Aorta (tissue), 5 donors: ENCODE results near the gene NFE2L1. TPM values are rescaled to one million over a fixed set of nuclear protein-coding genes. Genes with fewer than 3 reads are reported as not detected.

Experiments used
- ATAC-seq: fragments of 200-7000 bp; cut with Tn5 transposase; one replicate; pipeline ENCODE4 v1.9.1; 2022; ENCODE audit warnings: moderate library complexity; ENCODE audit not compliant: low FRiP score
- DNase-seq, 2 donors: peaks; one replicate each; pipeline ENCODE4 v3.0.0-alpha.2; 2020
- H3K27ac ChIP-seq, 2 donors: one replicate each; pipeline ENCODE4 v1.5.1; 2013; ENCODE audit warnings: low read length in 2 of 2, mild to moderate bottlenecking in 2 of 2, moderate library complexity in 2 of 2, control low read depth in 1 of 2, inconsistent platforms in 1 of 2, low read depth in 1 of 2
- H3K27me3 ChIP-seq, 2 donors: one replicate each; pipeline ENCODE4 v1.6.1; 2013; ENCODE audit warnings: control low read depth in 1 of 2, low read length in 1 of 2, mild to moderate bottlenecking in 1 of 2, moderate library complexity in 1 of 2; ENCODE audit not compliant: insufficient read depth in 2 of 2, control insufficient read depth in 1 of 2
- H3K36me3 ChIP-seq, 2 donors: one replicate each; pipeline ENCODE4 v1.6.1; 2013; ENCODE audit warnings: control low read depth in 1 of 2, low read length in 1 of 2, mild to moderate bottlenecking in 1 of 2; ENCODE audit not compliant: insufficient read depth in 2 of 2, control insufficient read depth in 1 of 2
- H3K4me1 ChIP-seq, 2 donors: one replicate each; pipeline ENCODE4 v1.6.1; 2013; ENCODE audit warnings: low read length in 2 of 2, control low read depth in 1 of 2, mild to moderate bottlenecking in 1 of 2, moderate library complexity in 1 of 2; ENCODE audit not compliant: insufficient read depth in 2 of 2, control insufficient read depth in 1 of 2
- H3K4me3 ChIP-seq, 2 donors: one replicate each; pipeline ENCODE4 v1.5.1; 2013; ENCODE audit warnings: low read length in 2 of 2, control low read depth in 1 of 2, mild to moderate bottlenecking in 1 of 2
- H3K9me3 ChIP-seq: one replicate; pipeline ENCODE4 v1.6.1; 2013; ENCODE audit warnings: mild to moderate bottlenecking, low read length; ENCODE audit not compliant: control insufficient read depth
- WGBS, 2 donors: extraction: QIAGEN DNeasy Blood & Tissue Kit; methylation state at CpG; one replicate each; pipeline ENCODE4 v1.1.7; 2013; 5-methylcytosine and 5-hydroxymethylcytosine counted together
- intact Hi-C, 2 donors: fragments of 100-400 bp; cut with DNase I; formaldehyde crosslinking; loops; one replicate each; pipeline versions ENCODE4 v1.14.2 to v1.15.0; 2022
- microRNA-seq, 2 donors: library from miRNA; unstranded; fragments of <30 nt; microRNA quantifications; one replicate each; pipeline ENCODE4 v1.2.0, GENCODE V29; 2020
- polyA plus RNA-seq, 2 donors: library from polyadenylated mRNA; stranded (reverse); fragments of 200-250 nt; gene quantifications; one replicate each; pipeline ENCODE4 v1.2.3, GENCODE V29; 2013
- total RNA-seq, 2 donors: library from RNA; stranded (reverse); fragmentation: NEBNext Ultra II Directional; extraction: Animal tissue kit (Norgen Biotek cat#: 25700); gene quantifications; one replicate each; pipeline ENCODE4 v1.2.1, GENCODE V29; 2021
- donor health status: healthy with polysubstance abuse.
- donor health status: Bipolar disorder and iron deficiency.
- donor health status: DM: no; HTN: no; CAD: no.
- donor health status: DM: no; HTN: no; CAD: no.
- donor health status: DM: yes; HTN: yes; CAD: no.

Gene NFE2L1
- total and polyA plus RNA-seq, 4 donors, result 80.6 to 250 (median 122) TPM

DNA sequence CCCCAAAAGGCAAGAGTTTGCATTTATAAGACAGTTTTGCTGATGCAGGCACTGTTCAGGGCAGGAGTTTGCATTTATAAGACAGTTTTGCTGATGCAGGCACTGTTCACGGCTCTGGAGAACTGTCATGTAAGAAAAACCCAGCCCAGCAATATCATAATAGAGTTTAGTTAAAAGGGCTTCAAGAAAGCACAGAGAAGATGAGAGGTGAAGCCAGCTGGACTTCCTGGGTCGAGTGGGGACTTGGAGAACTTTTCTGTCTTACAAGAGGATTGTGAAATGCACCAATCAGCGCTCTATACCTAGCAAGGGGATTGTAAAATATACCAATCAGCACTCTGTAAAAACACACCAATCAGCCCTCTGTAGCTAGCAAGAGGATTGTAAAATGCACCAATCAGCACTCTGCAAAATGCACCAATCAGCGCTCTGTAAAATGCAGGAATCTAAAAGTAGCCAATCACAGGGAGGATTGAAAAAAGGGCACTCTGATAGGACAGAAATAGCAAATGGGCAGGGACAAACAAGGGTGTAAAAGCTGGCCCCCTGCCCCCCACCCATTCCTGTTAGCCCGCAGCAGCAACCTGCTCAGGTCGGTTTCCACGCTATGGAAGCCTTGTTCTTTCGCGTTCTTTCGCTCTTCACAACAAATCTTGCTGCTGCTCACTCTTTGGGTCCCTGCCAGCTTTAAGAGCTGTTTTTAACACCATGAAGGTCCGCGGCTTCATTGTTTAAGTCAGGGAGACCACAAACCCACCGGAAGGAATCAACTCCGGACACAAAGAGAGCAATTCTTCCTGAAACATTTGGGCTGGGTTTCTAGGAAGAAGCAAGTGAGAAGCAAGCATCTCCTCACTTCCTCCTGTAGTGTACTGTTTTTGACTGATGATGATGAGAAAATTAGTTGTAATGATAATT, 54.9 kb downstream of the NFE2L1 start:
- Histone ChIP-seq H3K36me3 (no peaks in the 10 kb centered on the region), H3K27ac (no peak overlapping the region), H3K4me1 (no peaks in the 10 kb centered on the region), H3K27me3 (no peaks in the 10 kb centered on the region), H3K9me3 (no peaks in the 10 kb centered on the region), H3K4me3 (no peak overlapping the region)
- no peak for ATAC-seq
- WGBS, 2 donors, result 81 to 87% methylated on average over 14 of the region's 14 CpGs
- DNase-seq, result no peak
- intact Hi-C loops, result no loop called here

DNA sequence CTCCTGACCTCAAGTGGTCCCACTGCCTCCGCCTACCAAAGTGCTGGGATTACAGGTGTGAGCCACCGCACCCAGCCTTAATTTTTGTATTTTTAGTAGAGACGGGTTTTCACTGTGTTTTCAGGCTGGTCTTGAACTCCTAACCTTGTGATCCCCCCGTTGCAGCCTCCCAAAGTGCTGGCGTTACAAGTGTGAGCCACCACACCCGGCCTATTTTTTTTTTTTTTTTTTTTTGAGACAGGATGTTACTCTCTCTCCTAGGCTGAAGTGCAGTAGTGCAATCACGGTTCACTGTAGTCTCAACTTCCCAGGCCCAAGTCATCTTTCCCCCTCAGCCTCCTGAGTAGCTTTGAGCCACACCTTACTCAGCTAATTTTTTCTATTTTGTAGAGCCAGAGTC, 56.3 kb downstream of the NFE2L1 start:
- intact Hi-C loops, result no loop called here
- whole genome bisulfite sequencing, 2 donors, result 94% methylated on average over 6 to 7 of the region's 7 CpGs
- ATAC-seq (no peak), DNase-seq (no peak)
- H3K27me3 ChIP-seq, result no peaks in the 10 kb centered on the region
- H3K27ac ChIP-seq, result no peak overlapping the region
- no peaks in the 10 kb centered on the region for H3K36me3 ChIP-seq
- H3K9me3 ChIP-seq, result no peaks in the 10 kb centered on the region
- no peaks in the 10 kb centered on the region for H3K4me1 ChIP-seq
- no peak overlapping the region for H3K4me3 ChIP-seq

DNA sequence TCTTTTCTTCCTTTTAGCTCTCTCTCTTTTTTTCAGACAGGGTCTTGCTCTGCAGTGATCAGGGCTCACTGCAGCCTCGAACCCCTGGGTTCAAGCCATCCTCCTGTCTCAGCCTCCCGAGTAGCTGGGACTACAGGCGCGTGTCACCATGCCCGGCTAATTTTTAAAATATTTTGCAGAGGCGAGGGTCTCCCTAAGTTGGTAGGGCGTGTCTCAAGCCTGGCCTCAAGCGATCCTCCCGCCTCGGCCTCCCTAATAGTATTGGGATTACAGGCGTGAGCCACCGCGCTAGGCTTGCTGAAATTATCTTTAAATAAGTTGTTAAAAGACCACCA, 58.6 kb downstream of the NFE2L1 start:
- Histone ChIP-seq H3K9me3 (no peaks in the 10 kb centered on the region), H3K36me3 (no peaks in the 10 kb centered on the region), H3K27me3 (no peaks in the 10 kb centered on the region), H3K4me1 (no peaks in the 10 kb centered on the region), H3K27ac (peak overlapping the region in 1 of 2 donors; percentile 53), H3K4me3 (peak overlapping the region; percentile 30 to 47)
- intact Hi-C loops, result no loop called here
- no peak for DNase-seq
- no peak for ATAC-seq
- 34 to 41% methylated on average over 13 of the region's 13 CpGs for WGBS, 2 donors

DNA sequence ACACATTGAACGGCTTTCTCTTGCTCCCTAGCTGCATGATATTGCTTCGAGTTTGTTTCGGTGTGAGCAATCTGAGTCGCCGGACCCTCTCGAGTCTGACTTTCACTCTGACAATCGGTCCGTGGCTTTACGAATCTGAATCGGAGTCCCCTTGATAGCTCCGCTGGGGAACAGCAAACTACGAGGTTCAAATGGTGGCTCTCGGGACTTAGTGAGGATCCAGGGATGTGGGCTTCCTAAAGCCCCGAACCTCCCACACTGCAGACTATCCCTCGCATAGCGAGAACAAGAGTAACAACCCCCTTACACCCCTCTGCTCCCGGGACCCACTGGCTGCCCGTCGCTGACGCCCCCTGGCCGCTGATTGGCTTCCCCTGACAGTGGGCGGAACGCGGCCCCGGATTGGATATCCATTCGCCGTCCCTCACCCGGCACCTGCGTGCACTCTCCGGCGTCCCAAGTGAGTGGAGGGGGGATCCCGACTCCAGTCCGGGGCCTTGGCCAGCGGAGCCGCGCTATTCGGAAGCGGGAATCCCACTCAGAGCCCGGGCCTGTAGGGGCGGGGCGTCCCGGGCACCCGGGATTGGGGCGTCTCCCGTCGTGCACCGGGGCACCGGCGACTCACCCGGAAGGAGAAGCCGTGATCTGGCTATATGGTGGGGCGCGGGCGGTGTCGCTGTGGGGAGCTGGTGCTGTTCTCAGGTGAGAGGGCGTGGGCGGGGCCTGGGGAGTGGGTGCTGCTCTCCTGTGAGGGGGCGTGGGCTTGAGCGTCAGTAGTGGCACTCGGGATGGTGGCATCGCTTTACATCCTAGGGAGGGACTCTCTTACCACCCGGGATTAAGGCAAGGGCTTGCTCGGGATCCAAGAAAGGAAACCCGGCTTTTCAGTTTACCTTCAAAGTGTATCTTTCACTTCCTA, 59.2 kb downstream of the NFE2L1 start, which contains the start of gene SNX11:
Gene SNX11 (plus strand): TSS at position 630 of the 919 bp plus-strand sequence. CDS start 4,278 bp downstream, outside the sequence.
- H3K27ac ChIP-seq, result peak within 1 kb of the TSS in 1 of 2 donors; percentile 75
- DNase-seq, result peak; percentile 93 to 95
- WGBS, 2 donors, result 0 to 1% methylated on average over 64 of the region's 64 CpGs
- H3K4me1 ChIP-seq, result no peaks in the 10 kb centered on the region
- no peaks in the 10 kb centered on the region for H3K36me3 ChIP-seq
- peak within 1 kb of the TSS; percentile 30 to 47 for H3K4me3 ChIP-seq
- no peaks in the 10 kb centered on the region for H3K9me3 ChIP-seq
- peak; percentile 95 for ATAC-seq
- intact Hi-C loops, result no loop called here
- H3K27me3 ChIP-seq, result no peaks in the 10 kb centered on the region

DNA sequence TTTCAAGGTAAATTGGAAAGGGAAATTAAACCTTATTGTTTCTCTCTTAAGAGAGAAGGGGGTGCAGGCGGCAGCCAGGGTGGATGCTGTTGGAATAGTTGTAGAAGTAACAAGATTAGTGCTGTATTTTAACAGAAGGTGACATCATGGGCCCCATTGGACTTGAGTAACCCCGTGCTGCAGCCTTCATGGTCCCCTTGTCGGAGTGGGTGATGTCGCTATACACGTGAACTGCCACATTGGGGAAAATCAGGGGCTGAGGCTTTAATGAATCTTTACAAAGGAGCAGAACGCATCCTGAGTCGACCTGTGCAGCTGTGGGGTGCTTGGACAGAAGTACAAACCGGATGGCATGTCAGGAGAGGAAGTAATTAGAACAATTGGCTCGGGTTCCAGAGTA, 62.6 kb downstream of the NFE2L1 start:
- no peaks in the 10 kb centered on the region for H3K27me3 ChIP-seq
- DNase-seq, result no peak
- 81 to 88% methylated on average over 9 of the region's 9 CpGs for WGBS, 2 donors
- H3K9me3 ChIP-seq, result no peaks in the 10 kb centered on the region
- ATAC-seq, result no peak
- H3K27ac ChIP-seq, result no peak overlapping the region
- intact Hi-C loops, result no loop called here
- no peak overlapping the region for H3K4me3 ChIP-seq
- H3K4me1 ChIP-seq, result no peaks in the 10 kb centered on the region
- H3K36me3 ChIP-seq, result no peaks in the 10 kb centered on the region

Small RNA genes within 50 kb of the gene (microRNA-seq; reads per million reads assigned to microRNA genes)
- gene MIR152, result 1,789 to 2,274 reads per million in 2 donors

Other genes starting within 250 kb of the NFE2L1 start
- gene OSBPL7, start 226.6 kb upstream of the NFE2L1 start, total RNA-seq, result 10 to 100 TPM; 10.7 to 21.1 TPM
- gene OSBPL7, start 226.6 kb upstream of the NFE2L1 start, polyA plus RNA-seq, result 10 to 100 TPM in 1 of 2 donors, 1 to 10 TPM in 1; 8.9 to 20.1 TPM
- 10 to 100 TPM; 21.6 to 28.6 TPM for gene MRPL10, start 216.8 kb upstream of the NFE2L1 start, total RNA-seq
- 10 to 100 TPM; 34.4 to 42.2 TPM for gene MRPL10, start 216.8 kb upstream of the NFE2L1 start, polyA plus RNA-seq
- under 1 TPM in 1 of 2 donors, not detected in 1; 0.51 TPM for gene LRRC46, start 216.7 kb upstream of the NFE2L1 start, total RNA-seq
- under 1 TPM in 1 of 2 donors, not detected in 1; 0.87 TPM for gene LRRC46, start 216.7 kb upstream of the NFE2L1 start, polyA plus RNA-seq
- gene SCRN2, start 207.1 kb upstream of the NFE2L1 start, total RNA-seq, result 10 to 100 TPM; 19.3 to 37.6 TPM
- 10 to 100 TPM; 21.2 to 64.1 TPM for gene SCRN2, start 207.1 kb upstream of the NFE2L1 start, polyA plus RNA-seq
- under 1 TPM; 0.78 to 0.81 TPM for gene SP6, start 197.2 kb upstream of the NFE2L1 start, total RNA-seq
- gene SP6, start 197.2 kb upstream of the NFE2L1 start, polyA plus RNA-seq, result under 1 TPM in 1 of 2 donors, not detected in 1; 0.25 TPM
- gene SP2, start 152.1 kb upstream of the NFE2L1 start, total RNA-seq, result 10 to 100 TPM; 14.3 to 18.0 TPM
- 10 to 100 TPM in 1 of 2 donors, 1 to 10 TPM in 1; 7.5 to 12.0 TPM for gene SP2, start 152.1 kb upstream of the NFE2L1 start, polyA plus RNA-seq
- 10 to 100 TPM; 14.3 to 19.5 TPM for gene PNPO, start 106.8 kb upstream of the NFE2L1 start, total RNA-seq
- 1 to 10 TPM; 4.9 to 6.9 TPM for gene PNPO, start 106.8 kb upstream of the NFE2L1 start, polyA plus RNA-seq
- not detected for gene PRR15L, start 90.5 kb upstream of the NFE2L1 start, total RNA-seq
- 10 to 100 TPM in 1 of 2 donors, under 1 TPM in 1; 0.87 to 43.5 TPM for gene PRR15L, start 90.5 kb upstream of the NFE2L1 start, polyA plus RNA-seq
- 100 to 1,000 TPM in 1 of 2 donors, 10 to 100 TPM in 1; 99.5 to 196 TPM for gene CDK5RAP3, start 77.2 kb upstream of the NFE2L1 start, total RNA-seq
- gene CDK5RAP3, start 77.2 kb upstream of the NFE2L1 start, polyA plus RNA-seq, result 100 to 1,000 TPM in 1 of 2 donors, 10 to 100 TPM in 1; 66.1 to 679 TPM
- gene COPZ2, start 10.6 kb upstream of the NFE2L1 start, total RNA-seq, result 10 to 100 TPM; 59.9 to 84.2 TPM
- gene COPZ2, start 10.6 kb upstream of the NFE2L1 start, polyA plus RNA-seq, result 100 to 1,000 TPM; 104 to 108 TPM
- 10 to 100 TPM; 45.6 to 81.1 TPM for gene CBX1, start 53.1 kb downstream of the NFE2L1 start, total RNA-seq
- gene CBX1, start 53.1 kb downstream of the NFE2L1 start, polyA plus RNA-seq, result 10 to 100 TPM; 33.3 to 52.3 TPM
- gene SNX11, start 59.4 kb downstream of the NFE2L1 start, total RNA-seq, result 10 to 100 TPM; 17.4 to 18.8 TPM
- 10 to 100 TPM; 11.7 to 17.2 TPM for gene SNX11, start 59.4 kb downstream of the NFE2L1 start, polyA plus RNA-seq